Thyroid gland (tissue), 4 donors: ENCODE results near the gene MUC2. TPM values are rescaled to one million over a fixed set of nuclear protein-coding genes. Genes with fewer than 3 reads are reported as not detected.

Experiments used
- DNase-seq, 2 donors: peaks; one replicate each; pipeline ENCODE4 v3.0.0-alpha.2; 2019
- H3K27ac ChIP-seq, 3 donors: fragments of 200-600 bp; sonication (generic); 1 replicate in 2 of 3; 2 replicates in 1 of 3; pipeline ENCODE4 v1.5.1; 2016 to 2019; ENCODE audit warnings: mild to moderate bottlenecking in 1 of 3, moderate library complexity in 1 of 3
- H3K27me3 ChIP-seq: fragments of 200-600 bp; sonication (generic); one replicate; pipeline ENCODE4 v1.5.1; 2019
- H3K36me3 ChIP-seq, 2 donors: fragments of 200-600 bp; sonication (generic); one replicate each; pipeline ENCODE4 v1.5.1; 2016 to 2019
- H3K4me1 ChIP-seq, 2 donors: fragments of 200-600 bp; sonication (generic); one replicate each; pipeline ENCODE4 v1.5.1; 2017 to 2019
- H3K4me3 ChIP-seq, 3 donors: fragments of 200-600 bp; sonication (generic); replicated peaks in 1 of 3; 1 replicate in 2 of 3; 2 replicates in 1 of 3; pipeline ENCODE4 v1.5.1; 2016; ENCODE audit warnings: mild to moderate bottlenecking in 1 of 3
- H3K9me3 ChIP-seq: fragments of 200-600 bp; sonication (generic); one replicate; pipeline ENCODE4 v1.5.1; 2017
- CTCF ChIP-seq, 6 experiments: fragments of 200-600 bp in 3 of 6; fragments of 450-650 bp in 3 of 6; sonication (generic) in 3 of 6; IDR thresholded peaks; one replicate each; pipeline ENCODE4 v1.5.1; 2016 to 2019; ENCODE audit warnings: antibody characterized with exemption in 6 of 6, mild to moderate bottlenecking in 2 of 6, inconsistent platforms in 1 of 6, moderate library complexity in 1 of 6
- POLR2A ChIP-seq, 2 donors: fragments of 450-650 bp; IDR thresholded peaks; one replicate each; pipeline ENCODE4 v1.6.1; 2017; ENCODE audit warnings: antibody characterized with exemption in 2 of 2, mild to moderate bottlenecking in 2 of 2, moderate library complexity in 1 of 2
- WGBS, 2 donors: methylation state at CpG; one replicate each; pipeline ENCODE4 v1.1.5; 2017; 5-methylcytosine and 5-hydroxymethylcytosine counted together
- intact Hi-C: fragments of 100-400 bp; cut with DNase I; formaldehyde crosslinking; loops from one replicate; pipeline ENCODE4 v1.15.1; 2023
- total RNA-seq, 4 donors: library from RNA; depleted of rRNA; stranded (reverse); fragments of >200 nt; gene quantifications; one replicate each; pipeline ENCODE4 v1.2.3, GENCODE V29; 2016

The MUC2 gene
- not detected for total RNA-seq

GRCh38 chr11:1074244-1075221 is at the start of gene MUC2:
MUC2 (plus strand) TSS chr11:1074874.
- 80 to 83% methylated on average over 19 to 23 of the region's 32 CpGs for WGBS, 2 donors
- intact Hi-C loops, result no loop called here
- Histone ChIP-seq H3K4me1 (no peaks in the 10 kb centered on the region), H3K27me3 (no peaks in the 10 kb centered on the region), H3K4me3 (no peak within 1 kb of the TSS), H3K27ac (no peak within 1 kb of the TSS), H3K9me3 (no peaks in the 10 kb centered on the region), H3K36me3 (no peaks in the 10 kb centered on the region)
- no peak for DNase-seq
- TF ChIP-seq POLR2A (IDR thresholded peaks at IDR 0.05) (no peak), CTCF (IDR thresholded peaks at IDR 0.05) (no peak)

- Histone ChIP-seq H3K9me3 (no peaks in the 10 kb centered on the region), H3K27me3 (no peaks in the 10 kb centered on the region), H3K36me3 (no peaks in the 10 kb centered on the region), H3K27ac (no peak overlapping the region), H3K4me1 (no peaks in the 10 kb centered on the region), H3K4me3 (no peak overlapping the region)
- TF ChIP-seq POLR2A (IDR thresholded peaks at IDR 0.05) (no peak), CTCF (IDR thresholded peaks at IDR 0.05) (no peak)
- 71 to 78% methylated on average over 13 to 17 of the region's 35 CpGs for WGBS, 2 donors
- no peak for DNase-seq
- intact Hi-C loops, result no loop called here
Measured at GRCh38 chr11:1025410-1026162, 49.1 kb upstream of the MUC2 start.

- Histone ChIP-seq H3K36me3 (no peaks in the 10 kb centered on the region), H3K27me3 (no peaks in the 10 kb centered on the region), H3K27ac (no peak overlapping the region), H3K4me3 (no peak overlapping the region), H3K9me3 (no peaks in the 10 kb centered on the region), H3K4me1 (no peaks in the 10 kb centered on the region)
- TF ChIP-seq CTCF (IDR thresholded peaks at IDR 0.05) (no peak), POLR2A (IDR thresholded peaks at IDR 0.05) (no peak)
- no peak for DNase-seq
- 87% methylated on average over 4 of the region's 14 CpGs; no CpG with 5 or more reads in 1 of the 2 donors for WGBS, 2 donors
- intact Hi-C loops, result no loop called here
Measured at GRCh38 chr11:1026163-1026450, 48.6 kb upstream of the MUC2 start.

GRCh38 chr11:1026641-1027482 is 47.8 kb upstream of the MUC2 start:
- Histone ChIP-seq H3K9me3 (no peaks in the 10 kb centered on the region), H3K4me3 (no peak overlapping the region)
- WGBS, 2 donors, result 88 to 93% methylated on average over 20 to 23 of the region's 46 CpGs

More at GRCh38 chr11:1026641-1027482, 47.8 kb upstream of the MUC2 start:
- H3K27me3 ChIP-seq, result no peaks in the 10 kb centered on the region
- H3K27ac ChIP-seq, result no peak overlapping the region
- DNase-seq, result no peak
- TF ChIP-seq CTCF (IDR thresholded peaks at IDR 0.05), result no peak
- no peaks in the 10 kb centered on the region for H3K4me1 ChIP-seq
- intact Hi-C loops, result no loop called here
- no peaks in the 10 kb centered on the region for H3K36me3 ChIP-seq
